HepG2 (cell line): ENCODE measurements around the gene SPIRE1.

Experiments
- EP300 ChIP-seq, 3 experiments: sonication (generic) in 1 of 3; formaldehyde crosslinking in 1 of 3; IDR thresholded peaks; 2 replicates each; pipeline versions ENCODE4 v1.5.1 to v1.6.1; 2011 to 2020; ENCODE audit warnings: low read depth in 2 of 3, low read length in 2 of 3, borderline replicate concordance in 1 of 3, improper control_type of control experiment in 1 of 3, mild to moderate bottlenecking in 1 of 3, missing genetic modification reagents in 1 of 3, moderate library complexity in 1 of 3
- RFX1 ChIP-seq: fragments of 450-650 bp; IDR thresholded peaks from 2 replicates; pipeline ENCODE4 v1.6.1; 2017
- SRF ChIP-seq: IDR thresholded peaks from 2 replicates; pipeline ENCODE4 v1.6.1; 2011; ENCODE audit warnings: mild to moderate bottlenecking, low read depth, low read length, moderate library complexity
- TOE1 ChIP-seq: sonication (generic); formaldehyde crosslinking; IDR thresholded peaks from 2 replicates; pipeline ENCODE4 v1.4.0; 2020; ENCODE audit warnings: mild to moderate bottlenecking, missing genetic modification reagents
- TF ChIP-seq, protein P1 (sequence below): sonication (generic); formaldehyde crosslinking; IDR thresholded peaks from 2 replicates; pipeline ENCODE4 v1.5.0; 2020; ENCODE audit warnings: mild to moderate bottlenecking, missing genetic modification reagents, moderate library complexity
- TF ChIP-seq, protein P2 (sequence below): sonication (generic); formaldehyde crosslinking; IDR thresholded peaks from 2 replicates; pipeline ENCODE4 v1.5.1; 2020; ENCODE audit warnings: mild to moderate bottlenecking, missing genetic modification reagents, moderate library complexity

DNA sequence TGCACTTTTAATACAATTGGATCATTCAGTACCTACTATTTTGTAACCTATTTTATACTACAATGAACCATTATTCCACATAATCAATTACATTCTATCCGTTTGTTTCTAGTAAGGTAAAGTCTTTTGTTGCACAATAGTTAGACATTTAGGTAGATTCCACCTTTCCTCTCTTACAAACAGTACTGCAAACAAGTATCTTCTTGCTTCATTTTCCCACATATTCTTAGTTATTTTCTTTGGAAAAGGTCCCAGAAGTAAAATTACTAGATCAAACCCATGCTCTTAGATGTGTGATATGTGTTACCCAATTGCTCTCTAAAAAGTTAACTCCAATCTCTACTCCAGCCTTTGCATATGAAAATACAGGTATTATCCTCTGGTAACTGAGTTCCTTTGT, 49.6 kb downstream of the SPIRE1 start:
- no peak for TF ChIP-seq SRF
- TF ChIP-seq, protein P1, sequence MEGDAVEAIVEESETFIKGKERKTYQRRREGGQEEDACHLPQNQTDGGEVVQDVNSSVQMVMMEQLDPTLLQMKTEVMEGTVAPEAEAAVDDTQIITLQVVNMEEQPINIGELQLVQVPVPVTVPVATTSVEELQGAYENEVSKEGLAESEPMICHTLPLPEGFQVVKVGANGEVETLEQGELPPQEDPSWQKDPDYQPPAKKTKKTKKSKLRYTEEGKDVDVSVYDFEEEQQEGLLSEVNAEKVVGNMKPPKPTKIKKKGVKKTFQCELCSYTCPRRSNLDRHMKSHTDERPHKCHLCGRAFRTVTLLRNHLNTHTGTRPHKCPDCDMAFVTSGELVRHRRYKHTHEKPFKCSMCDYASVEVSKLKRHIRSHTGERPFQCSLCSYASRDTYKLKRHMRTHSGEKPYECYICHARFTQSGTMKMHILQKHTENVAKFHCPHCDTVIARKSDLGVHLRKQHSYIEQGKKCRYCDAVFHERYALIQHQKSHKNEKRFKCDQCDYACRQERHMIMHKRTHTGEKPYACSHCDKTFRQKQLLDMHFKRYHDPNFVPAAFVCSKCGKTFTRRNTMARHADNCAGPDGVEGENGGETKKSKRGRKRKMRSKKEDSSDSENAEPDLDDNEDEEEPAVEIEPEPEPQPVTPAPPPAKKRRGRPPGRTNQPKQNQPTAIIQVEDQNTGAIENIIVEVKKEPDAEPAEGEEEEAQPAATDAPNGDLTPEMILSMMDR (CRISPR knock-in tag), result no peak
- TF ChIP-seq, protein P2, sequence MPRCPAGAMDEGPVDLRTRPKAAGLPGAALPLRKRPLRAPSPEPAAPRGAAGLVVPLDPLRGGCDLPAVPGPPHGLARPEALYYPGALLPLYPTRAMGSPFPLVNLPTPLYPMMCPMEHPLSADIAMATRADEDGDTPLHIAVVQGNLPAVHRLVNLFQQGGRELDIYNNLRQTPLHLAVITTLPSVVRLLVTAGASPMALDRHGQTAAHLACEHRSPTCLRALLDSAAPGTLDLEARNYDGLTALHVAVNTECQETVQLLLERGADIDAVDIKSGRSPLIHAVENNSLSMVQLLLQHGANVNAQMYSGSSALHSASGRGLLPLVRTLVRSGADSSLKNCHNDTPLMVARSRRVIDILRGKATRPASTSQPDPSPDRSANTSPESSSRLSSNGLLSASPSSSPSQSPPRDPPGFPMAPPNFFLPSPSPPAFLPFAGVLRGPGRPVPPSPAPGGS, result no peak
- TF ChIP-seq TOE1, result no peak
- no peak for TF ChIP-seq RFX1
- peak in 1 of 2 experiments; percentile 64; a peak in 1 of 4 replicates for TF ChIP-seq EP300 (IDR thresholded peaks at IDR 0.05; ENCODE audit: low read depth in 2 of 2, low read length in 2 of 2)
- TF ChIP-seq EP300 (CRISPR knock-in tag; IDR thresholded peaks at IDR 0.05; ENCODE audit: borderline replicate concordance), result no peak
